HCT116 (cell line): ENCODE results near the gene MUC13. TPM values are rescaled to one million over a fixed set of nuclear protein-coding genes. Genes with fewer than 3 reads are reported as not detected.

Source experiments
- ATAC-seq: fragments of 200-7000 bp; cut with Tn5 transposase; 2 replicates; pipeline ENCODE4 v1.9.1; 2020; ENCODE audit warnings: mild to moderate bottlenecking, moderate library complexity
- BruUV-seq: library from RNA; stranded (reverse); fragments of 400-500 nt; replicated peaks from 2 replicates; lab custom pipeline; 2021; lab: Mats Ljungman, UMichigan
- CTCF ChIA-PET: fragments of 300-600 bp; sonication (Branson Sonifier 250); formaldehyde crosslinking; loops from one replicate; lab custom pipeline; 2021; ENCODE audit warnings: antibody characterized with exemption; lab: Charles Lee
- POLR2A ChIA-PET: fragments of 300-600, 350-600 bp; sonication (Branson Sonifier 250); formaldehyde crosslinking; loops from one replicate; lab custom pipeline; 2021; ENCODE audit warnings: antibody characterized with exemption; lab: Charles Lee
- RAD21 ChIA-PET, 2 experiments: fragments of 300-600 bp; sonication (Branson Sonifier 250); formaldehyde crosslinking; loops; one replicate each; lab custom pipeline; 2023; ENCODE audit warnings: low total read pairs in 2 of 2; ENCODE audit not compliant: uncharacterized antibody in 2 of 2, unreplicated experiment in 2 of 2, low non-redundant PET in 1 of 2; lab: Charles Lee
- DNase-seq: peaks from one replicate; pipeline ENCODE4 v3.0.0-alpha.2; 2010; ENCODE audit warnings: low read depth, low spot score
- H2AFZ ChIP-seq: fragments of 200-600 bp; shearing (Covaris generic), sonication (generic); 2 replicates; pipeline ENCODE4 v1.6.1; 2017; ENCODE audit warnings: low read depth, mixed run types, mixed read lengths, antibody characterized with exemption, low read length; ENCODE audit not compliant: poor library complexity, severe bottlenecking
- H3K27ac ChIP-seq: 2 replicates; pipeline ENCODE4 v1.5.1; 2012; ENCODE audit warnings: low read depth, low read length
- H3K27me3 ChIP-seq: fragments of 200-600 bp; sonication (generic); 2 replicates; pipeline ENCODE4 v1.6.1; 2016; ENCODE audit warnings: mixed run types, low read length, mixed read lengths; ENCODE audit not compliant: insufficient read depth
- H3K36me3 ChIP-seq, 2 experiments: fragments of 200-500 bp in 1 of 2; fragments of 200-600 bp in 1 of 2; sonication (Bioruptor generic) in 1 of 2; sonication (generic) in 1 of 2; 2 replicates each; pipeline versions ENCODE4 v1.5.1 to v1.6.1; 2014 to 2016; ENCODE audit warnings: low read length in 2 of 2, inconsistent platforms in 1 of 2, mixed read lengths in 1 of 2, mixed run types in 1 of 2; ENCODE audit not compliant: insufficient read depth in 2 of 2, control insufficient read depth in 1 of 2
- H3K4me1 ChIP-seq, 2 experiments: fragments of 200-600 bp in 1 of 2; sonication (generic) in 1 of 2; 2 replicates each; pipeline versions ENCODE4 v1.5.1 to v1.6.1; 2012 to 2017; ENCODE audit warnings: low read length in 2 of 2, inconsistent platforms in 1 of 2, mild to moderate bottlenecking in 1 of 2, mixed read lengths in 1 of 2, mixed run types in 1 of 2, moderate library complexity in 1 of 2; ENCODE audit not compliant: insufficient read depth in 2 of 2, control insufficient read depth in 1 of 2
- H3K4me2 ChIP-seq: fragments of 200-600 bp; sonication (generic); 2 replicates; pipeline ENCODE4 v1.6.1; 2017; ENCODE audit warnings: mixed run types, low read length, mixed read lengths
- H3K4me3 ChIP-seq, 2 experiments: fragments of 200-600 bp in 1 of 2; sonication (generic) in 1 of 2; replicated peaks in 1 of 2; 2 replicates each; pipeline ENCODE4 v1.5.1; 2011 to 2016; ENCODE audit warnings: low read length in 2 of 2, control low read depth in 1 of 2, low read depth in 1 of 2, mild to moderate bottlenecking in 1 of 2, mixed read lengths in 1 of 2, mixed run types in 1 of 2
- H3K79me2 ChIP-seq: fragments of 200-600 bp; sonication (generic); 2 replicates; pipeline ENCODE4 v1.6.1; 2017; ENCODE audit warnings: mild to moderate bottlenecking, mixed run types, low read length, moderate library complexity, mixed read lengths; ENCODE audit not compliant: insufficient read depth
- H3K9ac ChIP-seq: fragments of 200-600 bp; sonication (generic); 2 replicates; pipeline ENCODE4 v1.6.1; 2016; ENCODE audit warnings: low read length, mixed read lengths
- H3K9me2 ChIP-seq: fragments of 200-600 bp; sonication (generic), shearing (Covaris generic); 2 replicates; pipeline ENCODE4 v1.6.1; 2017; ENCODE audit warnings: mixed run types, mild to moderate bottlenecking, moderate library complexity; ENCODE audit not compliant: insufficient read depth
- H3K9me3 ChIP-seq, 2 experiments: fragments of 200-500 bp in 1 of 2; fragments of 200-600 bp in 1 of 2; sonication (Bioruptor generic) in 1 of 2; sonication (generic) in 1 of 2; 2 replicates each; pipeline ENCODE4 v1.6.1; 2014 to 2017; ENCODE audit warnings: low read length in 2 of 2, mixed read lengths in 2 of 2, inconsistent platforms in 1 of 2, low read depth in 1 of 2, mild to moderate bottlenecking in 1 of 2, mixed run types in 1 of 2, moderate library complexity in 1 of 2; ENCODE audit not compliant: control insufficient read depth in 1 of 2, insufficient read depth in 1 of 2
- H4K20me1 ChIP-seq: fragments of 200-600 bp; sonication (generic), shearing (Covaris generic); 2 replicates; pipeline ENCODE4 v1.6.1; 2017; ENCODE audit warnings: mixed run types, mild to moderate bottlenecking, moderate library complexity; ENCODE audit not compliant: insufficient read depth
- CBX3 ChIP-seq: IDR thresholded peaks from 2 replicates; pipeline ENCODE4 v1.6.1; 2012; ENCODE audit warnings: low read depth
- CTCF ChIP-seq, 3 experiments: fragments of 200-600 bp in 1 of 3; sonication (generic) in 1 of 3; IDR thresholded peaks in 2 of 3; conservative IDR thresholded peaks in 1 of 3; 2 replicates each; pipeline ENCODE4 v1.5.1; 2012 to 2017; ENCODE audit warnings: low read depth in 2 of 3, low read length in 2 of 3, antibody characterized with exemption in 1 of 3, borderline replicate concordance in 1 of 3, control low read depth in 1 of 3, mild to moderate bottlenecking in 1 of 3, mixed read lengths in 1 of 3, mixed run types in 1 of 3, moderate library complexity in 1 of 3; ENCODE audit not compliant: insufficient read depth in 1 of 3
- EGR1 ChIP-seq: IDR thresholded peaks from 2 replicates; pipeline ENCODE4 v1.6.1; 2012; ENCODE audit warnings: low read depth
- ELF1 ChIP-seq: IDR thresholded peaks from 2 replicates; pipeline ENCODE4 v1.6.1; 2012; ENCODE audit warnings: low read depth, borderline replicate concordance
- EZH2 ChIP-seq: fragments of 200-600 bp; sonication (generic); IDR thresholded peaks from 2 replicates; pipeline ENCODE4 v1.6.1; 2017; ENCODE audit warnings: antibody characterized with exemption, mixed run types
- EZH2phosphoT487 ChIP-seq: fragments of 200-600 bp; IDR thresholded peaks from 2 replicates; pipeline ENCODE4 v1.6.1; 2018; ENCODE audit warnings: antibody characterized with exemption, borderline replicate concordance
- FOSL1 ChIP-seq: IDR thresholded peaks from 2 replicates; pipeline ENCODE4 v1.6.1; 2012; ENCODE audit warnings: low read depth
- JUND ChIP-seq: IDR thresholded peaks from 2 replicates; pipeline ENCODE4 v1.6.1; 2012
- MAX ChIP-seq: IDR thresholded peaks from 2 replicates; pipeline ENCODE4 v1.6.1; 2012
- POLR2A ChIP-seq: IDR thresholded peaks from 2 replicates; pipeline ENCODE4 v1.7.0; 2011; ENCODE audit warnings: borderline replicate concordance; ENCODE audit not compliant: insufficient read depth, insufficient read length; ENCODE audit errors: extremely low read depth
- POLR2AphosphoS5 ChIP-seq: IDR thresholded peaks from 2 replicates; pipeline ENCODE4 v1.6.1; 2011; ENCODE audit warnings: mild to moderate bottlenecking, low read depth, low read length, moderate library complexity
- RAD21 ChIP-seq: IDR thresholded peaks from 2 replicates; pipeline ENCODE4 v1.6.1; 2012; ENCODE audit warnings: low read depth, mild to moderate bottlenecking
- REST ChIP-seq: IDR thresholded peaks from 2 replicates; pipeline ENCODE4 v1.6.1; 2012; ENCODE audit warnings: low read depth
- SIN3A ChIP-seq: IDR thresholded peaks from 2 replicates; pipeline ENCODE4 v1.6.1; 2012; ENCODE audit warnings: low read depth
- SP1 ChIP-seq: IDR thresholded peaks from 2 replicates; pipeline ENCODE4 v1.6.1; 2012; ENCODE audit warnings: low read depth
- SRF ChIP-seq: IDR thresholded peaks from 2 replicates; pipeline ENCODE4 v1.6.1; 2012; ENCODE audit warnings: low read depth
- YY1 ChIP-seq: IDR thresholded peaks from 2 replicates; pipeline ENCODE4 v1.6.1; 2011; ENCODE audit warnings: low read length, low read depth, moderate library complexity, mild to moderate bottlenecking; ENCODE audit not compliant: insufficient replicate concordance; ENCODE audit errors: extremely low read depth
- ZBTB33 ChIP-seq: IDR thresholded peaks from 2 replicates; pipeline ENCODE4 v1.6.1; 2011; ENCODE audit warnings: mild to moderate bottlenecking, low read length, moderate library complexity; ENCODE audit not compliant: insufficient replicate concordance; ENCODE audit errors: extremely low read depth
- ZFX ChIP-seq: fragments of 450-650 bp; IDR thresholded peaks from 2 replicates; pipeline ENCODE4 v1.6.1; 2017
- ZNF274 ChIP-seq: fragments of 200-500 bp; sonication (Bioruptor generic); IDR thresholded peaks from 2 replicates; pipeline ENCODE4 v1.6.1; 2014; ENCODE audit warnings: mild to moderate bottlenecking, low read depth, low read length, inconsistent platforms
- intact Hi-C: fragments of 100-400 bp; cut with micrococcal nuclease; formaldehyde crosslinking; loops from 2 replicates; pipeline ENCODE4 v1.10.0; 2022
- total RNA-seq: library from RNA; stranded (reverse); gene quantifications from one replicate; pipeline ENCODE4 v1.2.1, GENCODE V29; 2021; ENCODE audit not compliant: unreplicated experiment

The MUC13 gene
- total RNA-seq, 1 experiment from 2014 or later, result 0.44 TPM

GRCh38 chr3:124887177-124887931 lies 47.2 kb downstream of the MUC13 start, which contains the start of gene ITGB5:
ITGB5 (minus strand) TSS chr3:124887365; CDS start chr3:124887000, 365 bp downstream.
- Histone ChIP-seq H3K4me2 (peak within 1 kb of the TSS; percentile 98), H3K4me3 (peak within 1 kb of the TSS; percentile 61 to 78), H3K79me2 (peaks cover 21% of the 10 kb centered on the region), H3K27me3 (no peaks in the 10 kb centered on the region), H3K36me3 (no peaks in the 10 kb centered on the region), H2AFZ (peak within 1 kb of the TSS; percentile 85), H3K9me2 (no peaks in the 10 kb centered on the region), H3K9me3 (no peaks in the 10 kb centered on the region), H3K9ac (peak within 1 kb of the TSS; percentile 77), H3K27ac (peak within 1 kb of the TSS; percentile 88), H3K4me1 (peaks cover 36 to 53% of the 10 kb centered on the region in 2 experiments), H4K20me1 (no peaks in the 10 kb centered on the region)
- BruUV-seq, result TSS peak; percentile 41
- intact Hi-C loops, result loop anchor here (1.0 kb wide), 2 partner anchors 8 to 101 kb away; no protein-coding TSS in a partner anchor
- ChIA-PET POLR2A (no interaction called here), CTCF (interaction anchor here (1.0 to 1.4 kb wide), 3 partner anchors 14 to 126 kb away, joined by 4 to 6 read pairs (median 4); no protein-coding TSS in a partner anchor), RAD21 (no interaction called here)
- ATAC-seq (peak; percentile 79), DNase-seq (peak; percentile 29)
- TF ChIP-seq ELF1 (no peak), CBX3 (no peak), SP1 (no peak), YY1 (peak; percentile 59), EZH2phosphoT487 (no peak), ZFX (peak; percentile 70), ZBTB33 (no peak), ZNF274 (no peak), REST (no peak), CTCF (IDR thresholded peaks at IDR 0.05 in 2 of 3, conservative IDR thresholded peaks at IDR 0.05 in 1 of 3; ENCODE audit: borderline replicate concordance in 1 of 3, insufficient read depth in 1 of 3, low read depth in 2 of 3, low read length in 2 of 3) (no peak), POLR2A (peak; percentile 15), JUND (no peak), RAD21 (no peak), EZH2 (no peak), EGR1 (no peak), SIN3A (no peak; the same call in 1 of the 2 replicates), SRF (no peak), MAX (peak; percentile 60; the same call in 1 of the 2 replicates), POLR2AphosphoS5 (peak; percentile 57), FOSL1 (no peak; the same call in 1 of the 2 replicates)
